HG03439 (cell line): Measurements from ENCODE around the gene MIX23.

ENCODE experiments used
- ATAC-seq: cut with Tn5 transposase; IDR thresholded peaks from one replicate; pipeline ENCODE4 v1.9.1; 2021; ENCODE audit warnings: mild to moderate bottlenecking, moderate library complexity; ENCODE audit not compliant: unreplicated experiment

Gene MIX23

DNA sequence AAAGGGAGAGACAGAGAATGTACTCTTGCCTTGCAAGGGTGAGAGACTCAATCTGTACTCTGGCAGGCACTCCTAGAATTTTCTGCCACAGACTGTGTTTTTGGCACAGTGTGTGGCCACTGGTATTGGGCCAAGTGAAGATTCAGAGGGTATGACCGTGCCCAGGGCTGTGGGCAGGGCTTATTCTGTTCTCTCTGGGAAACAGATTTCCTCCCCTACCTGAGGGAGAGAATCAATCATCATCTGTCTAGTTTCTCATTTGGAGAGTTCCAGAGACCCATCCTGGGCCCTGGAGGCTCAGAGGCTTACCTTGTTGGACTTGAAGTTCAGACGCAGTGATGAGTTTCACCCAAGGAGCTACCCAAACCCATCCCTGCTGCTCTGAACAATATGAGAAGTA is 29.8 kb downstream of the MIX23 start:
- no peak for ATAC-seq

GRCh38 chr3:122351612-122352011 is 31.4 kb downstream of the MIX23 start:
- ATAC-seq = no peak

DNA sequence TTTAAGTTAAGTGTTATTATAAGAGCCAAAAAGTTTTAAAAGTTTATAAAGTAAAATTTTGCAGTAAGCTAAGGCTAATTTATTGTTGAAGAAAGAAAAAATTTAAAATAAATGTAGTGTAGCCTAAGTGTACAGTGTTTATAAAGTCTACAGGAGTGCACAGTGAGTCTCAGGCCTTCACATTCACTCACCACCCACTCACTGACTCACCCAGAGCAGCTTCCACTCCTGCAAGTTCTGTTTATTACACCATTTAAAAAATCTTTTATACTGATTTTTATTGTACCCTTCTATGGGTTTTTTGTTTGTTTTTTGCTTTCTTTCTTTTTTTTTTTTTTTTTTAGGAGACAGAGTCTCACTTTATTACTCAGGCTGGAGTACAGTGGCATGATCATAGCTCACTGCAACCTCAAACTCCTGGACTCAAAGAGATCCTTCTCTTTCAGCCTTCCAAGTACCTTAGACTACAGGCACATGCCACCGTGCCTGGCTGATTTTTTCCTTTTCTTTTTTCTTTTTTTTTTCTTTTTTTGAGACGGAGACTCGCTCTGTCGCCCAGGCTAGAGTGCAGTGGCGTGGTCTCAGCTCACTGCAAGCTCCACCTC is 32.1 kb downstream of the MIX23 start:
- no peak for ATAC-seq

- ATAC-seq = no peak
These were observed 33.9 kb downstream of the MIX23 start for GRCh38 chr3:122349171-122349570.

DNA sequence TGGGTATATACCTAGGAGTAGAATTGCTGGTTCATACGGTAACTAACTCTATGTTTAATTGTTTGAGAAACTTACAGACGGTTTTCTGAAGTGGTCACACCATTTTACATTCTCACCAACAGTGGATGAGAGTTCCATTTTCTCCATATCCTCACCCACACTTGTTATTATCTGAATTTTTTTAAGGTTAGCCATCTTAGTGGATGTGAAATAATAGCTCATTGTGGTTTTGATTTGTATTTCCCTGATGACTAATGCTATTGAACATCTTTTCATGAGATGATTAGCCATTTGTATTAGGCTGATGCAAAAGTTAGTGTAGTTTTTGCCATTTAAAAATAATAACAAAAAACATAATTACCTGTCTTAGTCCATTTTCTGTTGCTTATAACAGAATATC is 39.4 kb downstream of the MIX23 start:
- ATAC-seq = no peak

DNA sequence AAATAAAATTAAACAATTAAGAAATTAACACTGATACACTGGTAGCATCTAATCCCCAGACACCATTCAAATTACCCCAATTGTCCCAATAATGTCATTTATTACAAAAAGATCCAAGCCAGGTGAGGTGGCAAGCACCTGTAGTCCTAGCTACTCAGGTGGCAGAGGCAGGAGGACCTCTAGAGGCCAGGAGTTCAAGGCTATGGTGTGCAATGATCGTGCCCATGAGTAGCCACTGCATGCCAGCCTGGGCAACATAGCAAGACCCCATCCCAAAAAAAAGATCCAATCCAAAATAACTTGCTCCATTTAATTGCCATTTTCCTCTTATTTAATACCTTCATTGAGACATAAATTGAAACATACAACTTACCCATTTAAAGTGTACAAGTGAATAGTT is 40.2 kb downstream of the MIX23 start:
- no peak for ATAC-seq

DNA sequence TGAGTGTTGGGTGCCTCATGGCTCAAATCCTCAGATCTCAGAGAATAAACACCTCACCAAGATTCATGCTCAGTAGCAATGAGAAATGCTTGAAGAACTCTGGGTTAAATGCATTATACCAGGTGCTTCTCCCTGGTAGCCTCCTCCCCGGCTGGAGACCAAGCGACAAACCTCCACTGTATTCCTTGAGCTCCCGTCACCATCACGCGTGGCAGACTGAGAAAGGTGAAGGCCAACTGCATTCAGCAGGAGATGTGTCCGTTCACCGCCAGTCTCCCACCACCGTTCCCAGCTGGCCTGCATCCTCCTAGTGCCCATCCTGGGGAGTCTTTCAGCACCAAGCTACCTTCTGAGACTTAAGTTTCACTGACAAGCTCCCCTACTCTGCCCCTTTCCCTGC is 50.5 kb downstream of the MIX23 start:
- ATAC-seq = no peak

- no peak for ATAC-seq
These were observed 51.1 kb downstream of the MIX23 start for GRCh38 chr3:122331886-122332285.

GRCh38 chr3:122325769-122326168 is 57.3 kb downstream of the MIX23 start:
- ATAC-seq = no peak

GRCh38 chr3:122324871-122325323 is 58.1 kb downstream of the MIX23 start, which contains the start of gene CSTA:
Gene CSTA, plus strand, starts transcription at chr3:122325248. Its CDS starts 45 bp downstream, at chr3:122325293.
- no peak for ATAC-seq

DNA sequence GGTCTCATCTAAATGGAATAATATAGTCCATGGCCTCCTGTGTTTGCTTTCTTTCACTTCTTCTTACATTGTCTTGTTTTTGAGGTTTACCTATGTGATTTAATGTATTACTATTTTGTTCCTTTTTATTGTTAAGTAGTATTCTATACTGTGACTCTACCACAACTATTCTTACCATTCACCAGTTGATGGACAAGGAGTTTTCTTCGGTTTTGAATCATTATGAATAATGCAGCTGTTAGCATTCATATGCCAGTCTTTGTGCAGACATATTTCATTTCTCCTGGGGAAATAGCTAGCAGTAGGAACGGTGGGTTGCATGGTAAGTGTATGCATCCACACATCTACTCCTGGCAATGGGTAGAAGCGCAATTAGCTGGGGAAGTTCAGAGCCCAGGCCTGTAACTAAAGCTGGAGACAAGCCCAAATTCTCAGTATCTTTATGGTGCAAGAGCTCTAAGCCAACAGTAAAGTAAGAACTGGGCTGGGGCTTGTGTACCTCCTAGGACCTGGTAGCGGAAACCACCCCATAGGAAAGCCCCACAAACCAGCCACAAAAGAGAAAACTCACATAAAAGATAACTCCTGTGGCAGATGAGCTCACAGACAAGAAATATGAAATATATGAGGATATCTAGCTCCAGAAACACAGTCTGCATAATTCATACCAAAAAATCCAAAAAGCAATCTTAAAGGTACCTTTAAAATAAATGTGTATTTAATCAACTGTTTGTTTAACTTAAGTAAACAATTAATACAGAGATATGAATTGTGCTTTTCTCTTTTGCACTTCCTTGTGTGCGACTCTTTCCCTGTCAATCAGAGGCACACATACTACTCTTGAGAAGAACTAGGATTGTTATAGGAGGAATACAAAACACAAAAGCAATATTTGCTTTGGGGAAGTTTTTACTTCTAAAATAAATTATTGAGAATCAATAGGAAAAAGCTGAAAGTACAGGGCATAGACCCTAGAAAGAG is 60.6 kb downstream of the MIX23 start:
- no peak for ATAC-seq

GRCh38 chr3:122318620-122319019 is 64.4 kb downstream of the MIX23 start:
- ATAC-seq = no peak

DNA sequence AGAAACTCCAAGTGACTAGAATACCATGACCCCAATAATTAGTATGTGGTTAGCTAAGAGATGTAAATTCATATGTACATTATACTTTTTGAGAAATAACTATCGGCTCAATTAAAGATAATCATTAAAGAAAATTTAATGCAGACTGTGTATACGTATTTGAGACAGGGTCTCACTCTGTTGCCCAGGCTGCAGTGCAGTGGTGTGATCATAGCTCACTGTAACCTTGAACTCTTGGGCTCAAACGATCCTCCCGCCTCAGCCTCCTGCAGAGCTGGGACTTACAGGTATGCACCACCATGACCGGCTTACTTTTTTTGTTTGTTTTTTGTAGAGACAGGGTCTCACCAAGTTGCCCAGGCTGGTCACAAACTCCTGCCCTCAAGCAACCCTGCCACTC is 66.7 kb downstream of the MIX23 start:
- ATAC-seq = no peak

DNA sequence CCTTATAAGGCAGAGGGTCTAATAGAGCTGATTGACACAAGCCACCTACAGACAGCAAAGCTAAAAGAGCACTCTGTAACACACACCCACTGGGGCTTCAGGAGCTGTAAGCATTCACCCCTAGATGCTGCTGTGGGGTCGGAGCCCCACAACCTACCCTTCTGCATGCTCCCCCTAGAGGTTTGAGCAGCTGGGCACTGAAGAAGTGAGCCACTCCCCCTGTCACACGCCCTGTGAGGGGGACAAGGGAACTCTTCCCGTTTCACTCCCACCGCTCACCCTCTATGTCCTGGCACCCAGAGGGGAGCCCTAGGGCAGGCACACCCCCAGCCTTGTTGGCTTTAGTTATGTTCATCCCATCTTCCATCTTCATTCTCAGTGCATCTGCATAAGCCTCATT is 67.4 kb downstream of the MIX23 start:
- no peak for ATAC-seq

DNA sequence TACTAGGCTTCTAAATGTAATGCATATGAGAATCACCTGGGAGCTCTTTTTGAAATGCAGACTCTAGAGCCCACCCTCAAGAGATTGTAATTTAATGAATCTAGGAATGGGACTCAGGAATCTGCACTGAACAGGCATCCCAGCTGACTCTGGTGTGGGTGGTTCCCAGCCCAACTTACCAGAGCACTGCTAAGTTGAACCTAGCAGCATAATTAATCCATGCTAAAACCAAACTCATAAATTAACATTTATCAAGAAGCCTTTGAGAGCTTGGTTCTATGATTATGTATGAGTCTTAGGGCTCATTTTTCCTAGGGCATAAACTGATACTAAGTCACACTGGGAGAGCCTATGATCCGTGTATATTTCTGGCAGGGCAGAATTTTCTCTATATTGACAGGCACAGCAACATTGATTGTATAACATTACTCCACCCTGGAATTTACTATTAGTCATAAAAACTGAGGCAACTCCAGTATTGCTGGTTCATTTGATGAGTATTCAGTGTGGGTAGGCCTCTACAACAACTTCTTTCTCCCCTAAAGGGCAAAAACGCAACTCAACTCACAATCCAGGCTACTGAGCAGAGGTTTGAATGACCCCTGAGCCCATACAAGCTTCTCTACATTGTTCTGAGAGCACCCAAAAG is 68.7 kb downstream of the MIX23 start:
- no peak for ATAC-seq

- ATAC-seq = no peak
These were observed 69.8 kb downstream of the MIX23 start for GRCh38 chr3:122313281-122313680.

- ATAC-seq = no peak
These were observed 70.2 kb downstream of the MIX23 start for GRCh38 chr3:122312826-122313225.

DNA sequence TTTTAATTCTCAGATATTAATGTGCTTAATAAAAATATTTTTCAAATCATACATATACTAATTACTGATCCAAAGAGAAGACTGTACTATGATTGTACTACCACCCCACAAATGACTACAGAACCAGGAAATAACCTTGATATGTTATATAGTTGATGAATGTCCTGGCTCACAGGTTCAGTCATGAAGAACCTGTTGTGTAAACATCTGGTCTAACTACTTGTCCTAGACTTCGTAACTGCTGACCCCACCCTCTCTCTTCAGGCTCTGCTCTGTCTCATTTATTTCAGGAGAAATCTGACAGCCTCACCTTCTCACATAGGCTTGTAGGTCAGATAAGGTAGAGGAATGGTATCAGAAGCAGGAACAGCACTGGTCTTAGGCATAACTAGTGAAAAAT is 72.7 kb downstream of the MIX23 start:
- ATAC-seq = no peak
